HCT116 (cell line): ENCODE results near the gene ARHGAP23.

Source experiments
- CTCF ChIP-seq, 3 experiments: fragments of 200-600 bp in 1 of 3; sonication (generic) in 1 of 3; IDR thresholded peaks in 2 of 3; conservative IDR thresholded peaks in 1 of 3; 2 replicates each; pipeline ENCODE4 v1.5.1; 2012 to 2017; ENCODE audit warnings: low read depth in 2 of 3, low read length in 2 of 3, antibody characterized with exemption in 1 of 3, borderline replicate concordance in 1 of 3, control low read depth in 1 of 3, mild to moderate bottlenecking in 1 of 3, mixed read lengths in 1 of 3, mixed run types in 1 of 3, moderate library complexity in 1 of 3; ENCODE audit not compliant: insufficient read depth in 1 of 3
- EZH2 ChIP-seq: fragments of 200-600 bp; sonication (generic); IDR thresholded peaks from 2 replicates; pipeline ENCODE4 v1.6.1; 2017; ENCODE audit warnings: antibody characterized with exemption, mixed run types
- JUND ChIP-seq: IDR thresholded peaks from 2 replicates; pipeline ENCODE4 v1.6.1; 2012
- MAX ChIP-seq: IDR thresholded peaks from 2 replicates; pipeline ENCODE4 v1.6.1; 2012
- POLR2A ChIP-seq: IDR thresholded peaks from 2 replicates; pipeline ENCODE4 v1.7.0; 2011; ENCODE audit warnings: borderline replicate concordance; ENCODE audit not compliant: insufficient read depth, insufficient read length; ENCODE audit errors: extremely low read depth
- POLR2AphosphoS5 ChIP-seq: IDR thresholded peaks from 2 replicates; pipeline ENCODE4 v1.6.1; 2011; ENCODE audit warnings: mild to moderate bottlenecking, low read depth, low read length, moderate library complexity
- RAD21 ChIP-seq: IDR thresholded peaks from 2 replicates; pipeline ENCODE4 v1.6.1; 2012; ENCODE audit warnings: low read depth, mild to moderate bottlenecking
- SIN3A ChIP-seq: IDR thresholded peaks from 2 replicates; pipeline ENCODE4 v1.6.1; 2012; ENCODE audit warnings: low read depth
- YY1 ChIP-seq: IDR thresholded peaks from 2 replicates; pipeline ENCODE4 v1.6.1; 2011; ENCODE audit warnings: low read length, low read depth, moderate library complexity, mild to moderate bottlenecking; ENCODE audit not compliant: insufficient replicate concordance; ENCODE audit errors: extremely low read depth

DNA sequence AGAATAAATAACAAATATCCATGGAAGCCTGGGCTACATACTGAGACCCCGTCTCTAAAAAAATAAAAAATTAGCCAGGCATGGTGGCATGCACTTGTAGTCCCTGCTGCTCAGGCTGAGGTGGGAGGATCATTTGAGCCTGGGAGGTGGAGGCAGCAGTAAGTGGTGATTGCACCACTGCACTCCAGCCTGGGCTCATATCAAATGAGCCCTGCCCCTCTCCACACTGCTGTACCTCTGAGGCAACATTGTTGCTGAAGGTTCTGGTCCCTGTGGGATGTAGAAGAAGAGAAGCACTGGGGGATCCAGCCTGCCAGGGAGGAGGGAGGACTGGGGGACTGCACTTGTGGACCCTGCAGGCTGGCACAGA, 11.4 kb upstream of the ARHGAP23 start:
- no peak for TF ChIP-seq CTCF (IDR thresholded peaks at IDR 0.05 in 2 of 3, conservative IDR thresholded peaks at IDR 0.05 in 1 of 3; ENCODE audit: borderline replicate concordance in 1 of 3, insufficient read depth in 1 of 3, low read depth in 2 of 3, low read length in 2 of 3)
- no peak for TF ChIP-seq RAD21
- no peak for TF ChIP-seq POLR2A
- no peak for TF ChIP-seq EZH2
- TF ChIP-seq SIN3A = no peak
- TF ChIP-seq MAX = no peak
- TF ChIP-seq JUND = no peak
- TF ChIP-seq YY1 = no peak
- no peak for TF ChIP-seq POLR2AphosphoS5
